ENCODE results near the gene PHLDA3.

DNA sequence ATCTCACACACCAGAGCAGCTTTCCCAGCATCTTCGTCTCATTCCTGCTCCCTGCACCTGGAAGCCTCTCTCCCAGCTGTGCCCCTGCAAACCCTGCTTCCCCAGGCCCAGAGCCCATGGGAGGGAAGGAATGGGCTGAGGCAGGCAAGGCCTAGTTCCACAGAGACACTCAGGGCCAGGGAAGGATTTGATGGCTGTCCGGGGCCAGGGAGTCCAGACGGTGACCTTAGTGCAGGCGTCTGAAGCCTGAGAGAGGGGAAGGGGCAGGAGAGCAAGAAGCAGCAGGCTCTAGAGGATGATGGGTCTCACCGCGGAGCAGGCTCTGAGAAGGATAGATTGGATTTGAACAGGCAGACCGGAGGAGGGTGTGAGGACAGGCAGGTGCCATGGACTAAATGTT, 25.2 kb downstream of the PHLDA3 start:
- TF ChIP-seq MAFK (IDR thresholded peaks at IDR 0.05; ENCODE audit: partially characterized antibody) (no peak), RFX5 (IDR thresholded peaks at IDR 0.05) (no peak), KDM1A (IDR thresholded peaks at IDR 0.05; ENCODE audit: low read depth) (no peak)

Measured in A549 (cell line).